Keratinocyte (primary cell): ENCODE data around the gene VPS37C.

Experiments used
- CTCF ChIP-seq, 3 experiments: IDR thresholded peaks in 1 of 3; conservative IDR thresholded peaks in 1 of 3; optimal IDR thresholded peaks in 1 of 3; 2 replicates in 2 of 3; 3 replicates in 1 of 3; pipeline versions ENCODE3 to v1.5.1; 2011; ENCODE audit warnings: low read length in 3 of 3, mild to moderate bottlenecking in 3 of 3, moderate library complexity in 2 of 3, control low read depth in 1 of 3, inconsistent platforms in 1 of 3; ENCODE audit not compliant: insufficient read depth in 2 of 3; ENCODE audit errors: extremely low read depth in 1 of 3
- EZH2 ChIP-seq: IDR thresholded peaks from one replicate; pipeline ENCODE4 v1.6.1; 2012; ENCODE audit warnings: inconsistent platforms, mild to moderate bottlenecking, low read length, moderate library complexity

- TF ChIP-seq CTCF (optimal IDR thresholded peaks at IDR 0.05 in 1 of 3, IDR thresholded peaks at IDR 0.05 in 1 of 3, conservative IDR thresholded peaks at IDR 0.05 in 1 of 3; ENCODE audit: extremely low read depth in 1 of 3, insufficient read depth in 2 of 3, low read length in 3 of 3) (no peak), EZH2 (no peak)
These were observed 6.9 kb upstream of the VPS37C start for GRCh38 chr11:61168042-61168688.
